NT2/D1 (cell line): ENCODE measurements around the gene ARSH.

Experiments
- YY1 ChIP-seq: IDR thresholded peaks from 2 replicates; pipeline ENCODE4 v1.6.1; 2011; ENCODE audit not compliant: insufficient read length, insufficient read depth
- ZNF274 ChIP-seq: IDR thresholded peaks from 2 replicates; pipeline ENCODE4 v1.6.1; 2011; ENCODE audit warnings: mild to moderate bottlenecking, low read depth, low read length

GRCh38 chrX:3044671-3045070 is 38.3 kb downstream of the ARSH start:
- no peak for TF ChIP-seq ZNF274
- TF ChIP-seq YY1, result no peak
